ENCODE data around the gene PCGF3. TPM values are rescaled to one million over a fixed set of nuclear protein-coding genes. Genes with fewer than 3 reads are reported as not detected.
A peak's percentile ranks its signal among the peaks of the same experiment; 100 is the strongest.

PCGF3 gene
- total and polyA plus RNA-seq, 9 of the 15 experiments (the other 6 are each of a cell fraction or from before 2014, with no cell fraction given) = 2.6 to 46.1 (median 20.3) TPM

GRCh38 chr4:729336-730315 lies 24.0 kb downstream of the PCGF3 start (continued):
- TF ChIP-seq STAT6 (CRISPR knock-in tag; IDR thresholded peaks at IDR 0.05) = no peak

GRCh38 chr4:730511-730910 lies 24.9 kb downstream of the PCGF3 start:
- H3K4me3 ChIP-seq = no peak overlapping the region
- peaks cover 4% of the 10 kb centered on the region for H3K9me3 ChIP-seq (replicated peaks; ENCODE audit: control insufficient read depth, insufficient read depth, low read depth, low read length)
- no peaks in the 10 kb centered on the region for H3K27me3 ChIP-seq (ENCODE audit: control insufficient read depth in 2 of 2, insufficient read depth in 2 of 2, low read length in 2 of 2)
- peaks cover 44% of the 10 kb centered on the region; the same call in 2 of the 3 replicates for H3K36me3 ChIP-seq (ENCODE audit: control insufficient read depth, insufficient read depth, low read length)
- TF ChIP-seq POLR2G (IDR thresholded peaks at IDR 0.05; ENCODE audit: low read depth, low read length) (0 out of 2 replicates have a peak, but pooled peaks have one; percentile 13), TEAD4 (IDR thresholded peaks at IDR 0.05; ENCODE audit: low read length) (no peak), TEAD4 (CRISPR knock-in tag; IDR thresholded peaks at IDR 0.05; ENCODE audit: borderline replicate concordance) (no peak)
- H3K9ac ChIP-seq (ENCODE audit: insufficient read depth in 1 of 2, low read depth in 2 of 2, low read length in 2 of 2) = no peak overlapping the region
- BruUV-seq (replicated peaks) = no TSS peak
- ATAC-seq = no peak
- H3K79me2 ChIP-seq (ENCODE audit: control insufficient read depth, insufficient read depth, low read length) = peaks cover 35% of the 10 kb centered on the region
- CTCF ChIA-PET (ENCODE audit: low intra/inter-chr PET ratio) = no interaction called here
- in situ Hi-C loops (cut with MboI) = no loop called here
- 95% methylated on average over 18 of the region's 27 CpGs for WGBS (ENCODE audit: insufficient coverage, low coverage, missing lambda C conversion rate)
- no peak for DNase-seq (ENCODE audit: extremely low read depth in 1 of 4, low spot score in 3 of 4)
- H3K4me2 ChIP-seq (ENCODE audit: insufficient read depth, low read length) = no peak overlapping the region
- H3K4me1 ChIP-seq (replicated peaks in 1 of 2; ENCODE audit: control insufficient read depth in 2 of 2, insufficient read depth in 2 of 2, low read length in 2 of 2) = peaks cover 20 to 55% of the 10 kb centered on the region in 2 experiments
- intact Hi-C loops (cut with micrococcal nuclease) = loop anchor here (10.0 kb wide), 1 partner anchor 46 kb away; the partner anchor contains the start of gene SLC49A3
- H4K20me1 ChIP-seq (replicated peaks; ENCODE audit: control insufficient read depth, insufficient read depth, low read length) = no peaks in the 10 kb centered on the region
- H2AFZ ChIP-seq (ENCODE audit: low read depth, low read length) = no peak overlapping the region
- no peaks in the 10 kb centered on the region for H3K9me1 ChIP-seq (ENCODE audit: control insufficient read depth, insufficient read depth, low read length)
- H3K27ac ChIP-seq (ENCODE audit: extremely low read depth, low read depth, low read length) = no peak overlapping the region
- no peak for FAIRE-seq
- POLR2A ChIA-PET = no interaction called here

Data from K562 (cell line).